H9 (cell line): ENCODE measurements around the gene GUCY2F. TPM values are rescaled to one million over a fixed set of nuclear protein-coding genes. Genes with fewer than 3 reads are reported as not detected.

Experiments used
- DNase-seq: peaks from one replicate; pipeline ENCODE4 v3.0.0-alpha.2; 2017
- H2AFZ ChIP-seq: one replicate; pipeline ENCODE4 v1.6.1; 2013; ENCODE audit warnings: mild to moderate bottlenecking, low read length, control low read depth, moderate library complexity
- H2AK5ac ChIP-seq: 2 replicates; pipeline ENCODE4 v1.6.1; 2013; ENCODE audit warnings: low read length, control low read depth, mixed read lengths; ENCODE audit not compliant: insufficient read length
- H2BK120ac ChIP-seq: one replicate; pipeline ENCODE4 v1.6.1; 2013; ENCODE audit warnings: low read depth, mild to moderate bottlenecking, low read length, control low read depth, inconsistent platforms; ENCODE audit not compliant: poor library complexity, severe bottlenecking
- H2BK12ac ChIP-seq: 2 replicates; pipeline ENCODE4 v1.6.1; 2013; ENCODE audit warnings: low read length, control low read depth, mixed read lengths, low read depth; ENCODE audit not compliant: insufficient read length
- H2BK15ac ChIP-seq: 2 replicates; pipeline ENCODE4 v1.6.1; 2013; ENCODE audit warnings: low read depth, low read length, control low read depth
- H2BK20ac ChIP-seq: one replicate; pipeline ENCODE4 v1.6.1; 2013; ENCODE audit warnings: low read depth, mild to moderate bottlenecking, low read length, control low read depth, inconsistent platforms; ENCODE audit not compliant: poor library complexity, severe bottlenecking
- H2BK5ac ChIP-seq: 2 replicates; pipeline ENCODE4 v1.6.1; 2013; ENCODE audit warnings: low read length, control low read depth, mixed read lengths; ENCODE audit not compliant: insufficient read length
- H3K14ac ChIP-seq: 2 replicates; pipeline ENCODE4 v1.6.1; 2013; ENCODE audit warnings: low read length, control low read depth; ENCODE audit not compliant: insufficient read depth
- H3K18ac ChIP-seq: 2 replicates; pipeline ENCODE4 v1.6.1; 2013; ENCODE audit warnings: low read depth, mild to moderate bottlenecking, mixed read lengths, low read length, control low read depth; ENCODE audit not compliant: insufficient read length
- H3K23ac ChIP-seq: 2 replicates; pipeline ENCODE4 v1.6.1; 2013; ENCODE audit warnings: low read length, control low read depth, mixed read lengths, low read depth; ENCODE audit not compliant: insufficient read length
- H3K23me2 ChIP-seq: 2 replicates; pipeline ENCODE4 v1.6.1; 2013; ENCODE audit warnings: low read depth, mild to moderate bottlenecking, mixed read lengths, low read length, control low read depth; ENCODE audit not compliant: insufficient read length, poor library complexity, severe bottlenecking
- H3K27ac ChIP-seq: 2 replicates; pipeline ENCODE4 v1.5.1; 2013; ENCODE audit warnings: low read length, control low read depth, mixed read lengths, low read depth; ENCODE audit not compliant: insufficient read length
- H3K27me3 ChIP-seq: 2 replicates; pipeline ENCODE4 v1.6.1; 2013; ENCODE audit warnings: low read length, control low read depth, inconsistent platforms; ENCODE audit not compliant: insufficient read depth
- H3K4ac ChIP-seq: 2 replicates; pipeline ENCODE4 v1.6.1; 2013; ENCODE audit warnings: low read depth, mild to moderate bottlenecking, control low read depth, inconsistent platforms, low read length, moderate library complexity
- H3K4me1 ChIP-seq: 2 replicates; pipeline ENCODE4 v1.6.1; 2013; ENCODE audit warnings: low read length, control low read depth, inconsistent platforms; ENCODE audit not compliant: insufficient read depth
- H3K4me2 ChIP-seq: 2 replicates; pipeline ENCODE4 v1.6.1; 2013; ENCODE audit warnings: low read length, control low read depth, mixed read lengths; ENCODE audit not compliant: insufficient read length, insufficient read depth
- H3K56ac ChIP-seq: 2 replicates; pipeline ENCODE4 v1.6.1; 2013; ENCODE audit warnings: low read depth, mild to moderate bottlenecking, mixed read lengths, low read length, control low read depth; ENCODE audit not compliant: insufficient read length
- H3K79me1 ChIP-seq: 2 replicates; pipeline ENCODE4 v1.6.1; 2013; ENCODE audit warnings: low read depth, mild to moderate bottlenecking, moderate library complexity, low read length, control low read depth, inconsistent platforms; ENCODE audit not compliant: insufficient read depth, poor library complexity, severe bottlenecking
- H3K79me2 ChIP-seq: 2 replicates; pipeline ENCODE4 v1.6.1; 2013; ENCODE audit warnings: low read length, control low read depth, inconsistent platforms; ENCODE audit not compliant: insufficient read depth
- H3K9ac ChIP-seq: 2 replicates; pipeline ENCODE4 v1.6.1; 2013; ENCODE audit warnings: low read length, control low read depth, mixed read lengths; ENCODE audit not compliant: insufficient read length; ENCODE audit errors: extremely low read depth
- H3K9me3 ChIP-seq: one replicate; pipeline ENCODE4 v1.6.1; 2013; ENCODE audit warnings: low read depth, low read length, inconsistent platforms; ENCODE audit not compliant: control insufficient read depth
- H3T11ph ChIP-seq: one replicate; pipeline ENCODE4 v1.6.1; 2013; ENCODE audit warnings: mild to moderate bottlenecking, low read length, control low read depth, inconsistent platforms
- H4K20me1 ChIP-seq: one replicate; pipeline ENCODE4 v1.6.1; 2013; ENCODE audit not compliant: control insufficient read depth, insufficient read length, insufficient read depth
- H4K5ac ChIP-seq: 2 replicates; pipeline ENCODE4 v1.6.1; 2013; ENCODE audit warnings: low read depth, mild to moderate bottlenecking, mixed read lengths, low read length, control low read depth; ENCODE audit not compliant: insufficient read length
- H4K8ac ChIP-seq: replicated peaks from 2 replicates; pipeline ENCODE4 v1.6.1; 2013; ENCODE audit warnings: low read length, control low read depth, mixed read lengths, low read depth; ENCODE audit not compliant: insufficient read length
- H4K91ac ChIP-seq: 2 replicates; pipeline ENCODE4 v1.6.1; 2013; ENCODE audit warnings: low read depth, mild to moderate bottlenecking, moderate library complexity, mixed read lengths, low read length, control low read depth; ENCODE audit not compliant: insufficient read length
- H3K27ac Mint-ChIP-seq, 3 experiments: 2 replicates in 2 of 3; 3 replicates in 1 of 3; pipeline ENCODE4 v1.8.0; 2020 to 2021; ENCODE audit warnings: mixed read lengths in 3 of 3, mild to moderate bottlenecking in 1 of 3, moderate library complexity in 1 of 3
- H3K27me3 Mint-ChIP-seq: 2 replicates; pipeline ENCODE4 v1.8.0; 2021; ENCODE audit warnings: low read depth, mild to moderate bottlenecking, moderate library complexity, mixed read lengths
- H3K36me3 Mint-ChIP-seq, 3 experiments: 2 replicates in 2 of 3; 3 replicates in 1 of 3; pipeline ENCODE4 v1.8.0; 2020 to 2021; ENCODE audit warnings: low read depth in 3 of 3, mixed read lengths in 3 of 3; ENCODE audit not compliant: insufficient read depth in 1 of 3
- H3K4me1 Mint-ChIP-seq, 2 experiments: 2 replicates each; pipeline ENCODE4 v1.8.0; 2020; ENCODE audit warnings: mixed read lengths in 2 of 2
- H3K4me3 Mint-ChIP-seq, 2 experiments: 2 replicates in 1 of 2; 3 replicates in 1 of 2; pipeline ENCODE4 v1.8.0; 2020 to 2021; ENCODE audit warnings: mild to moderate bottlenecking in 2 of 2, mixed read lengths in 2 of 2, moderate library complexity in 1 of 2
- H3K9me3 Mint-ChIP-seq, 2 experiments: 2 replicates in 1 of 2; 3 replicates in 1 of 2; pipeline ENCODE4 v1.8.0; 2020; ENCODE audit warnings: mild to moderate bottlenecking in 2 of 2, mixed read lengths in 2 of 2, moderate library complexity in 1 of 2
- total RNA-seq: library from RNA; stranded (reverse); gene quantifications from 2 replicates; pipeline ENCODE4 v1.2.1, GENCODE V29; 2021
- TF ChIP-seq, protein P1 (sequence below): fragments of 200-600 bp; sonication (generic); conservative IDR thresholded peaks from 3 replicates; pipeline ENCODE4 v1.8.0; 2021; ENCODE audit warnings: antibody characterized with exemption, mild to moderate bottlenecking

GUCY2F gene
- total RNA-seq, 1 experiment from 2014 or later = 0.11 TPM

GRCh38 chrX:109464231-109464630 is 17.7 kb downstream of the GUCY2F start:
- H3K27me3 Mint-ChIP-seq = no peaks in the 10 kb centered on the region; the same call in 1 of the 2 replicates
- no peaks in the 10 kb centered on the region; the same call in 1 of the 2 replicates for H3K4me1 ChIP-seq

More at GRCh38 chrX:109464231-109464630, 17.7 kb downstream of the GUCY2F start:
- Histone ChIP-seq H3K9me3 (no peaks in the 10 kb centered on the region), H3K4me2 (no peak overlapping the region), H3K79me1 (no peaks in the 10 kb centered on the region), H4K8ac (no peak overlapping the region), H4K91ac (no peak overlapping the region), H3K23me2 (no peaks in the 10 kb centered on the region), H3K9ac (no peak overlapping the region), H4K5ac (no peak overlapping the region), H3T11ph (no peak overlapping the region), H2BK15ac (no peak overlapping the region), H3K4ac (no peak overlapping the region), H2AK5ac (no peak overlapping the region), H2BK12ac (no peak overlapping the region), H3K27ac (no peak overlapping the region), H4K20me1 (no peaks in the 10 kb centered on the region), H3K56ac (no peak overlapping the region), H3K14ac (no peak overlapping the region), H2AFZ (no peak overlapping the region), H3K79me2 (no peaks in the 10 kb centered on the region), H2BK5ac (no peak overlapping the region), H3K27me3 (no peaks in the 10 kb centered on the region), H2BK20ac (no peak overlapping the region), H2BK120ac (no peak overlapping the region), H3K23ac (no peak overlapping the region), H3K18ac (no peak overlapping the region)
- Mint-ChIP-seq H3K4me3 (no peak overlapping the region; a peak in 1 of 5 replicates), H3K27ac (no peak overlapping the region), H3K9me3 (peaks cover 2 to 4% of the 10 kb centered on the region in 2 experiments; a peak in 4 of 5 replicates), H3K4me1 (no peaks in the 10 kb centered on the region), H3K36me3 (peaks cover 0 to 7% (median 1%) of the 10 kb centered on the region in 3 experiments; a peak in 3 of 7 replicates)
- no peak for DNase-seq
- TF ChIP-seq, protein P1, sequence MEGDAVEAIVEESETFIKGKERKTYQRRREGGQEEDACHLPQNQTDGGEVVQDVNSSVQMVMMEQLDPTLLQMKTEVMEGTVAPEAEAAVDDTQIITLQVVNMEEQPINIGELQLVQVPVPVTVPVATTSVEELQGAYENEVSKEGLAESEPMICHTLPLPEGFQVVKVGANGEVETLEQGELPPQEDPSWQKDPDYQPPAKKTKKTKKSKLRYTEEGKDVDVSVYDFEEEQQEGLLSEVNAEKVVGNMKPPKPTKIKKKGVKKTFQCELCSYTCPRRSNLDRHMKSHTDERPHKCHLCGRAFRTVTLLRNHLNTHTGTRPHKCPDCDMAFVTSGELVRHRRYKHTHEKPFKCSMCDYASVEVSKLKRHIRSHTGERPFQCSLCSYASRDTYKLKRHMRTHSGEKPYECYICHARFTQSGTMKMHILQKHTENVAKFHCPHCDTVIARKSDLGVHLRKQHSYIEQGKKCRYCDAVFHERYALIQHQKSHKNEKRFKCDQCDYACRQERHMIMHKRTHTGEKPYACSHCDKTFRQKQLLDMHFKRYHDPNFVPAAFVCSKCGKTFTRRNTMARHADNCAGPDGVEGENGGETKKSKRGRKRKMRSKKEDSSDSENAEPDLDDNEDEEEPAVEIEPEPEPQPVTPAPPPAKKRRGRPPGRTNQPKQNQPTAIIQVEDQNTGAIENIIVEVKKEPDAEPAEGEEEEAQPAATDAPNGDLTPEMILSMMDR = no peak
